ENCODE measurements around the gene GGTLC1.
"Not testable (repeated sequence)": the region's sequence is repeated elsewhere in the genome, so short reads cannot be mapped to it uniquely, and the experiment has no call there.

The GGTLC1 gene

GRCh38 chr20:23988561-23988960, at the start of gene GGTLC1:
TSS of gene GGTLC1 (minus strand) at chr20:23988779. CDS start at chr20:23986611, 2,168 bp downstream.
- no peak for DNase-seq

DNA sequence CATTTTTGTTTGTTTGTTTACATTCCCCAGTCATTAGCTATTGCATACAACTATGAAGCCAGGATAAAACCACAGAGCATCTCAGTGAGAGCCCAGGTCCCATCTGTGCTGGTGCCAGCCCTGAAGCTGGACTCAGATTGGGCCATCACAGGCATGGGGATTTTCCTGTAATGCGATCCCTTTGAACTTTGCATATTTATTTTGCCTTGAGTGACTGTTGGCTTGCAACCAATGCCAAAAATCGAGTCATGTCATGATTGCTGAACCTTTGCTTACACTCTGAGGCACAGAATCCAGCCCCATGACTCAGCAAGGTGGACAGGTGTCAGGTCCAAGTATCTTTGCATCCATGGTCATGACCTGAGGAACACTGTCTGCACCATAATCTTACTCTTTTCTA, 46.2 kb upstream of the GGTLC1 start:
- DNase-seq = no peak

- no peak for DNase-seq
These were observed 45.0 kb upstream of the GGTLC1 start for GRCh38 chr20:24033565-24033964.

DNA sequence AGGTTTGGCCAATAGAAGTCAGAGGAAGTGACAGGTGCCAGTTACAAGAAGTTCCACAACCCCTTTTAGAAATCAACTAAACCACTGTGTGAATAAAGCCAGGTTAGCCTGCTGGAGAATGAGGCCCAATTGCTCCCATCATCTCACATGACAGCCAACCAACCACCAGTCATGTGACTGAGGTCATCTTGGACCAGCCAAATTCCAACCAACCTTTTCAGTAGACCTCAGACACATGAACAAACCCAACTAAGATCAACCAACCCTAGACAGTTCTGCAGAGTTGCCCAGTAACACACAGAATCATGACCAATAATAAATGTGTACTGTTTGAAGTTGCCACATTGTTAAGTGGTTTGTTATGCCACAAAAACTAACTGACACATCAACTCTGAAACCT, 44.6 kb upstream of the GGTLC1 start:
- DNase-seq = no peak

GRCh38 chr20:24032400-24032898, 43.9 kb upstream of the GGTLC1 start:
- DNase-seq = no peak

GRCh38 chr20:24027229-24027628, 38.6 kb upstream of the GGTLC1 start:
- DNase-seq = peak; percentile 54

- no peak for DNase-seq
These were observed 34.1 kb upstream of the GGTLC1 start for GRCh38 chr20:24022621-24023180.

DNA sequence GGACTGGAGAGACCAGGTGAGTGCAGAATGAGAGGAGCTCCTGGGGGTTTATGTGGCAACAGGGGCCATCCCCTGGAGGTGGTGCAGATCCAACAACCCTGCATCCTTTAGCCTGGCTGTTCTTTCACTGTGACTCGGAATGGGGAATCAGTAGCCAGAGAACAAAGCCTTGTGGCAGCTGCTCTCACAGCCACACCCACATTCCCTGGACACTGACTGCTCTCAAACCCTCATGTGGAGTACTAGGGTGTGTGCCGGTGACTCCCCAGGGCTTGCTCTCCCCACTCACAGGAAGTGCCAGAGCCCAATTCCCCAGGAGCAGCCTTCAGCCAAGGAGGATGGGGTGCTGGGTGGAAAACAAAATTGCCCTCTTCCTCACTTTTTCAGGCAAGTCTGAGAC, 30.2 kb upstream of the GGTLC1 start:
- DNase-seq = no peak

- DNase-seq = no peak
These were observed 28.8 kb upstream of the GGTLC1 start for GRCh38 chr20:24017458-24017755.

DNA sequence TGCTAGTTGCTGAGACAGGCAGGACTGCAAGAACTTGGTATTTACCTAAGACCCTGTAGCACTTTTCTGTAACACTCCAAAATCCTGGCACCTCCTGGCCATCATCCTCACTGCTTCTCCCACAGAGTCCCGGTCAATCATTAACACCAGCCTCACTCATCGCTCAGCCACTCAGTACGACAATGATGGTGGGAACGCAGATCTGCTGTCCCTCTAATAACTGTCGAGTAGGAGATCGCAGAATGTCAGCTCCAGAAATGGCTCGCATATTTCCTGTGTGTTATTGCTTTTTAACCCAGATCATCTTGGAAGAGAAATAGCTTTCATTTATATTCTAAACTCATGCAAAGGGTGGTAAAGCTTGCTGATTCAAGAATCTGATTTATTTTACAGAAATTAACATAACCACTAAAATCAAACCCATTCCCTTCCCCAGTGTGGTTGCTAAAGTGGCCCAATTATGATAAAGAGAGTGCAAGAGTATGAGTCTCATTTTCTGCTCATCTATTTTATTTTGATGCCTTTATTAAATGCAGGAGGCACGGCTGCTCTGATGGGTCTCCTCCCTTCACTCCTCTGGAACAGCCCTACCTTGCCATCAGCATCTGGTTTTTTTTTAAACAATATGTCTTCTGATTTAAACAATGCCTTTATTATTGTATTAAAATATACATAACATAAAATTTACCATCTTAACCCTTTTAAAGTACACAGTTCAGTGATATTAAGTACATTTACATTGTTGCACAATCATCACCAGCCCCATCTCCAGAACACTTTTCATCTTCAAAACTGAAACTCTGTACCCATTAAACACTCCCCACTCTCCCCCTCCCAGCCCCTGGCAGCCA, 28.3 kb upstream of the GGTLC1 start:
- DNase-seq = no peak

GRCh38 chr20:24013953-24014352, 25.4 kb upstream of the GGTLC1 start:
- DNase-seq = no peak

DNA sequence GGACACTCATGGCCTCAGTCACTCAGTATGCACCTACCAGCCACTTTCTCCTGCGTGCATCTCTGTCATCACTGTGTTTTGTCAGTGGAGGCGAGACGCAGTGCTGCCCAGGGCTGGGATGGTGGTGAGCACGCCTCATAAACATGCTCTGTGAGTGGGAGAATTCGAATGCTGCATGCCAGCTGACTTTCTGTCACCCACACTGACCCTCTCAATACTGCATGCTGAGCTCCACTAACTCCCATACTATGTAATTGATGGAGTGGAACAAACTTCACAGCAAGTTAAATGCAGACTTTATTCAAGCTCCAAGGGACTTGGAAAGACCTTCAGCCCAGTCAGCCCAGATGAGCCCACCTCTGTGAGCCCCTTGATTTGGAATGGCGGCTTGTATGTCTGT, 22.7 kb upstream of the GGTLC1 start:
- no peak for DNase-seq

GRCh38 chr20:24007758-24008157, 19.2 kb upstream of the GGTLC1 start:
- no peak for DNase-seq

DNA sequence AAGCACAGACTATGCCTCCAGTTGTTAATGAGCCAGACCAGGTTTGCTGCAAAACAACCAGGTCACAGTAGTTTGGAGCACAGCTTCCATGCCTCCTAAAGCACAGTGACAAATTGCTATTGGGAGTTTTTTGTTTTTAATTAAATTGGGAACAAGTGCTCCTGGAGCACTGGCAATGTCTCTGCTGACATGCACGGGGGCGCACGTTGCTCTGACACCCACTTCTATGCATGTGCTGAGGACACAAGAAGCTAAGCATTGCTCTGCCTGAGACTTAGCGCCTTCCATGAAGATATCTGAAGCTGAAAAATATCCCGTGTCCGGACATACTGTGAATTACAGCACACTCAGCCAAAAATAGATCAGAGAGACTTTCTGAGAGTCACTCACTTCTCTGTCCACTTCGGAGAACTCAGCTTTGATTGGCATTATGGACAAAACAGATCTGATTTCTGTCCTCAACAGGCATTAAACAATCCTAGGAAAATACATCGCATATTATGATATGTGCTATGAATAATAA, 18.6 kb upstream of the GGTLC1 start:
- no peak for DNase-seq

DNA sequence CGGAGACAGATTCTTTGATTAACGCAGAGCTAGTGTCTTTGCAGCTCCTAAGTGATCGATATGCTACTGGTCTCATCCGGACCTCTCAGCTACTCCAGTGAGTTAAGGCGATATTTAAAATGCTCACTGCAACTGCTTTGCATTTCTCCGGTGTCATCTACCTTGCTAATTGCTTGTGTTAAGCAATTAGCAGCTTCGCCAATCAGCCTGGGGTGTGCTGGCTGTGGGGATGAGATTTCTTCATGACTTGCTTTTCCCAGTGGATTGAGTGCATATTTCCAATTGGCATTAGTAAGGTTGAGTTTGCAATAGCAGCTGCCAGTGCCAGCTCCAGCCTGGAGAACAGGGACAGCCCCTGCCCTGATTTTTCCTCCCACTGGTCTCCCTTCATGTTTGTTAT, 18.0 kb upstream of the GGTLC1 start:
- no peak for DNase-seq

- no peak for DNase-seq
These were observed 15.9 kb upstream of the GGTLC1 start for GRCh38 chr20:24004471-24004870.

- no peak for DNase-seq
These were observed 14.3 kb upstream of the GGTLC1 start for GRCh38 chr20:24002896-24003295.

DNA sequence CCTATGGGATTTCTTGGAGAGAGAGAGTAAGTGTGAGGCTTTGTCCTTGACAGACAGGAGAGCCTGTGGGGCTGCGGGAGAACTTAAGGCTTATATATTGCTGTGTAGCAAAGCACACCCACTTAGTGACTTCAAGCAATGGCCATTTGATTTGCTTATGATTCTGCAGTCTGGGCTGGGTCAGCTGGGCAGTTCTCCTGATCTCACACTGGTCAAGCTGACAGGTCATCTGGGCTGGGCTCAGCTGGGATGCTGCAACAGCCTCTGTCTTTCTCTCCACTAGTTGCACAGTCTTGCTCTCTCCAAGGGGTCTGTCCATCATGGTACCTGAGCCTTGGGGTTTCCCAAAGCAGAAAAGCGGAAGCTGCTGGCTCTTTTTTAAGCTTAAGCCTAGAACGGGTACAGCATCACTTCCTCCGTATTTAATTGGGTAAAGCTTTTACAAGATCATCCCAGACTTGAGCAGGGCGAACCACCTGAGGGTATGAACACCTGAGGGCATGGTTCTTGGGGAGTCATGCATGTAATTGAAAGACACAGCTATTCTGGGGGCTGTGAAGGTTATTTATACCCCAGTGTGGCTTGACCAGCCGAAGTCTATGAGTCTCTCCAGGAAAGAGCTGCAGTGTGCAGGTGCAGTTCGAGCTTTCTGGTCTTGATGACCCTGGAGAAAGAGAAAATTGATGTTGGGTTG, 13.3 kb upstream of the GGTLC1 start:
- no peak for DNase-seq

GRCh38 chr20:23998844-23999243, 10.3 kb upstream of the GGTLC1 start:
- no peak for DNase-seq

- no peak for DNase-seq
These were observed 9.8 kb upstream of the GGTLC1 start for GRCh38 chr20:23998392-23998791.

- peak; percentile 43 for DNase-seq
These were observed 7.5 kb upstream of the GGTLC1 start for GRCh38 chr20:23995905-23996666.

- not testable (repeated sequence) for DNase-seq
These were observed 6.7 kb upstream of the GGTLC1 start for GRCh38 chr20:23995291-23995690.
